ENCODE data around the gene SULT1A1. TPM values are rescaled to one million over a fixed set of nuclear protein-coding genes. Genes with fewer than 3 reads are reported as not detected.

The SULT1A1 gene
- total and polyA plus RNA-seq, 2 of the 8 experiments (the other 6 are each of a cell fraction or from before 2014, with no cell fraction given), result 2.1 to 4.0 TPM

GRCh38 chr16:28558456-28558855 lies 51.4 kb downstream of the SULT1A1 start:
- no peak overlapping the region for H2AK5ac ChIP-seq (ENCODE audit: low read depth, low read length)
- no peak overlapping the region for H3K4me2 ChIP-seq (ENCODE audit: insufficient read depth in 1 of 2, low read depth in 2 of 2, low read length in 2 of 2)
- H3K56ac ChIP-seq (replicated peaks; ENCODE audit: insufficient read length, low read depth, low read length), result no peak overlapping the region
- H2AFZ ChIP-seq (ENCODE audit: low read length), result no peak overlapping the region
- 74% methylated on average over 3 of the region's 3 CpGs; no CpG with 5 or more reads in 1 of the 2 experiments for WGBS, 2 experiments (ENCODE audit: extremely low coverage in 1 of 2, insufficient coverage in 1 of 2, insufficient read length in 1 of 2, insufficient replicate concordance in 2 of 2, low coverage in 1 of 2, low lambda C conversion rate in 2 of 2, missing lambda C conversion rate in 1 of 2)
- no peaks in the 10 kb centered on the region; a peak in 1 of 8 replicates for H3K36me3 ChIP-seq (ENCODE audit: control insufficient read depth in 2 of 4, insufficient read depth in 4 of 4, low read length in 3 of 4)
- no peak overlapping the region for H3K9ac ChIP-seq (replicated peaks in 1 of 4; ENCODE audit: extremely low read depth in 1 of 4, low read depth in 3 of 4, low read length in 3 of 4)
- H4K91ac ChIP-seq (replicated peaks; ENCODE audit: insufficient read length, low read length), result no peak overlapping the region
- H3K4me1 ChIP-seq (replicated peaks in 1 of 4; ENCODE audit: control insufficient read depth in 3 of 4, insufficient read depth in 4 of 4, low read length in 3 of 4), result no peaks in the 10 kb centered on the region
- H3K79me2 ChIP-seq (ENCODE audit: control insufficient read depth in 1 of 2, insufficient read depth in 2 of 2, low read length in 2 of 2), result peaks cover 0 to 3% of the 10 kb centered on the region in 2 experiments; a peak in 2 of 4 replicates
- peaks cover 0 to 2% of the 10 kb centered on the region in 2 experiments for H4K20me1 ChIP-seq (replicated peaks in 1 of 2; ENCODE audit: control insufficient read depth in 1 of 2, insufficient read depth in 2 of 2, low read length in 2 of 2)
- H3K79me1 ChIP-seq (ENCODE audit: low read depth, low read length), result no peaks in the 10 kb centered on the region; the same call in 1 of the 2 replicates
- no peak overlapping the region for H3K4me3 ChIP-seq (ENCODE audit: extremely low read depth in 1 of 4, insufficient read depth in 2 of 4, low read depth in 3 of 4, low read length in 4 of 4)
- no peak overlapping the region for H2BK20ac ChIP-seq (ENCODE audit: low read length)
- H3K23ac ChIP-seq (ENCODE audit: insufficient read length), result no peak overlapping the region
- H2BK12ac ChIP-seq (ENCODE audit: low read depth, low read length), result no peak overlapping the region
- H2BK120ac ChIP-seq (replicated peaks; ENCODE audit: low read depth, low read length), result no peak overlapping the region
- DNase-seq (ENCODE audit: low read depth in 1 of 2, low spot score in 2 of 2) (no peak), FAIRE-seq (no peak)
- no peaks in the 10 kb centered on the region for H3K27me3 ChIP-seq (replicated peaks in 1 of 4; ENCODE audit: control insufficient read depth in 3 of 4, extremely low read depth in 1 of 4, insufficient read depth in 3 of 4, low read length in 3 of 4)
- H2BK15ac ChIP-seq (ENCODE audit: low read length), result no peak overlapping the region
- no peak overlapping the region for H3K4ac ChIP-seq (replicated peaks; ENCODE audit: insufficient read length, low read depth, low read length)
- ChIA-PET POLR2A (ENCODE audit: partially characterized antibody) (no interaction called here), CTCF (ENCODE audit: partially characterized antibody) (interaction anchor here (0.6 kb wide), 1 partner anchor 25 kb away, joined by 3 read pairs; no protein-coding TSS in a partner anchor)
- no peak overlapping the region for H3K18ac ChIP-seq (ENCODE audit: extremely low read depth, low read length)
- H4K5ac ChIP-seq (ENCODE audit: insufficient read length, low read depth, low read length), result no peak overlapping the region
- H3K14ac ChIP-seq (ENCODE audit: insufficient read length), result no peak overlapping the region
- H4K8ac ChIP-seq (ENCODE audit: extremely low read depth, insufficient read depth, low read length), result no peak overlapping the region
- H3K9me3 ChIP-seq (ENCODE audit: insufficient read depth in 2 of 2, low read depth in 1 of 2, low read length in 1 of 2), result no peaks in the 10 kb centered on the region
- H3K27ac ChIP-seq (ENCODE audit: low read depth, low read length), result no peak overlapping the region
- no peaks in the 10 kb centered on the region for H3K23me2 ChIP-seq (ENCODE audit: low read depth, low read length)
- no peak overlapping the region for H2BK5ac ChIP-seq (ENCODE audit: low read depth, low read length)
- TF ChIP-seq GABPA (IDR thresholded peaks at IDR 0.05; ENCODE audit: borderline replicate concordance, insufficient read depth, low read length) (no peak), SP1 (IDR thresholded peaks at IDR 0.05; ENCODE audit: low read depth, low read length) (no peak), TCF12 (IDR thresholded peaks at IDR 0.05; ENCODE audit: low read depth, low read length) (no peak), BACH1 (IDR thresholded peaks at IDR 0.05; ENCODE audit: low read length) (no peak), SIX5 (IDR thresholded peaks at IDR 0.05; ENCODE audit: low read depth, low read length) (no peak), RFX5 (IDR thresholded peaks at IDR 0.05; ENCODE audit: borderline replicate concordance, low read depth, low read length) (no peak), KDM5A (IDR thresholded peaks at IDR 0.05; ENCODE audit: low read length) (no peak), ASH2L (IDR thresholded peaks at IDR 0.05; ENCODE audit: low read length) (no peak)

Data from H1 (cell line).